Stomach (tissue), 4 donors: ENCODE results near the gene PSEN1.

Experiments used
- CTCF ChIP-seq, 7 experiments: fragments of 450-650 bp in 4 of 7; fragments of 200-600 bp in 3 of 7; sonication (generic) in 3 of 7; IDR thresholded peaks; one replicate each; pipeline ENCODE4 v1.5.1; 2016 to 2019; ENCODE audit warnings: antibody characterized with exemption in 7 of 7, control low read depth in 2 of 7, mild to moderate bottlenecking in 1 of 7
- EP300 ChIP-seq: sonication (generic); formaldehyde crosslinking; IDR thresholded peaks from one replicate; pipeline ENCODE4 v1.6.1; 2017; ENCODE audit warnings: antibody characterized with exemption
- POLR2A ChIP-seq, 4 donors: fragments of 450-650 bp; IDR thresholded peaks; one replicate each; pipeline ENCODE4 v1.6.1; 2016; ENCODE audit warnings: antibody characterized with exemption in 4 of 4, control low read depth in 2 of 4, mild to moderate bottlenecking in 1 of 4, moderate library complexity in 1 of 4
- POLR2AphosphoS5 ChIP-seq, 3 donors: sonication (generic); formaldehyde crosslinking; IDR thresholded peaks; one replicate each; pipeline ENCODE4 v1.6.1; 2016; ENCODE audit warnings: antibody characterized with exemption in 3 of 3

- TF ChIP-seq CTCF (IDR thresholded peaks at IDR 0.05) (no peak), EP300 (no peak), POLR2A (IDR thresholded peaks at IDR 0.05) (no peak), POLR2AphosphoS5 (IDR thresholded peaks at IDR 0.05) (no peak)
Observed at GRCh38 chr14:73097421-73097820, 38.9 kb upstream of the PSEN1 start.
